ENCODE data around the gene CRHR1.

Gene CRHR1

GRCh38 chr17:45870342-45870974 is 86.3 kb downstream of the CRHR1 start:
- DNase-seq: no peak

- DNase-seq: no peak
These were observed 87.6 kb downstream of the CRHR1 start for GRCh38 chr17:45871718-45872117.

DNA sequence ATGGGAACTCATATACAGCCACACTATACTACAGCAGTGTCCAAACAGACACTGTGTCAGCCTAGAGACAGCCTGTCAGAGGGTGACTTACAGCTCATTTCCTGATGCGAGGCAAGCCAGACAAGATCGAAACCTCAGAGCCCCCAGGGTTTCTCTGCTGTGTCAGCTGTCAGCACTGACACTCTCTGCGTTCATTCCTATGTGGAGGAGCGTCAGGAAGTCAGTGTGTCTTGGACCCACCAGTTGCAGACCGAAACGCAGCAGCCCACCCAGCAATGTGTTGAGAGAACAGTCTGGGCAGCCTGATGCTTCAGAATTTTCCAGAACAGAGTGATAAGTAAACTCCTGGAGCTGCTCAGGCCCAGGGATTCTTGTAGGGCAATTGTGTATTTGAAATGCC is 89.6 kb downstream of the CRHR1 start:
- DNase-seq: no peak

- no peak for DNase-seq
These were observed 90.0 kb downstream of the CRHR1 start for GRCh38 chr17:45874151-45874550.

DNA sequence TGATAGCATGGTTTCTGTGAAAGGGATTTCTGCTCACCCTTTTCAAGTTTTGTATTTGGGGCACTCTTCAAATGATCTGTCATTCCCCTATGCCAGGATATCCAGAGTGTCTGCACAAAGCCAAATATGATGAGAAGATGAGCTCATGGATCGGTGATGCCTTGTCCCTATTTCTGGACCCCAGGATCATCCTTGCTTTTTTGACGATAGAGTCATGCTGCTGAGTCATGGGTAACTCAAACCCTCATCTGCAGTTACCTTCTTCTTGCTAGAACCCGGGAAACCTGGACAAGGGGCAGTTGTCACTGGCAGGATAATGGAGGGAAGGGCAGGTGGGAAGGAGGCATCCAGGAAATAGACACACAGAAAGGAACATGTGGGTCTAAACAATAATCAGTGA is 92.4 kb downstream of the CRHR1 start:
- DNase-seq: no peak

- no peak for DNase-seq
These were observed 93.3 kb downstream of the CRHR1 start for GRCh38 chr17:45877467-45877866.

GRCh38 chr17:45883063-45883462 is 98.9 kb downstream of the CRHR1 start:
- DNase-seq: peak; percentile 23
